IMR-90 (cell line): ENCODE data around the gene RNF145. TPM values are rescaled to one million over a fixed set of nuclear protein-coding genes. Genes with fewer than 3 reads are reported as not detected.
A peak's percentile ranks its signal among the peaks of the same experiment; 100 is the strongest.

Experiments used
- ATAC-seq: fragments of 200-7000 bp; cut with Tn5 transposase; 2 replicates; pipeline ENCODE4 v1.9.1; 2020; ENCODE audit warnings: low read depth, mild to moderate bottlenecking, moderate library complexity
- BruUV-seq: library from RNA; stranded (reverse); fragments of 400-500 nt; replicated peaks from 2 replicates; lab custom pipeline; 2021; lab: Mats Ljungman, UMichigan
- CTCF ChIA-PET: fragments of 300-600 bp; formaldehyde crosslinking; extraction: SDS; loops from one replicate; lab custom pipeline; 2021; ENCODE audit warnings: antibody characterized with exemption; lab: Yijun Ruan, JAX
- POLR2A ChIA-PET: fragments of 300-600 bp; sonication (Branson Sonifier 250); formaldehyde crosslinking; loops from one replicate; lab custom pipeline; 2022; ENCODE audit warnings: antibody characterized with exemption; ENCODE audit not compliant: unreplicated experiment; lab: Charles Lee
- DNase-seq: peaks from one replicate; pipeline ENCODE4 v3.0.0; 2013
- H2AFZ ChIP-seq: replicated peaks from 2 replicates; pipeline ENCODE3; 2013; ENCODE audit warnings: low read length, mild to moderate bottlenecking; ENCODE audit not compliant: poor library complexity
- H2AK5ac ChIP-seq: 2 replicates; pipeline ENCODE4 v1.6.1; 2013; ENCODE audit warnings: low read depth, low read length, inconsistent platforms
- H2AK9ac ChIP-seq: replicated peaks from 2 replicates; pipeline ENCODE3; 2013; ENCODE audit warnings: mild to moderate bottlenecking, low read depth, low read length, moderate library complexity; ENCODE audit not compliant: poor library complexity
- H2BK120ac ChIP-seq: 2 replicates; pipeline ENCODE4 v1.6.1; 2013; ENCODE audit warnings: low read depth, low read length, inconsistent platforms
- H2BK15ac ChIP-seq: 3 replicates; pipeline ENCODE4 v1.6.1; 2013; ENCODE audit warnings: low read depth, low read length, inconsistent platforms
- H2BK20ac ChIP-seq: 2 replicates; pipeline ENCODE4 v1.6.1; 2013; ENCODE audit warnings: low read depth, mild to moderate bottlenecking, inconsistent platforms, low read length, moderate library complexity
- H2BK5ac ChIP-seq: 2 replicates; pipeline ENCODE4 v1.6.1; 2013; ENCODE audit warnings: mild to moderate bottlenecking, low read depth, low read length, inconsistent platforms; ENCODE audit not compliant: poor library complexity, severe bottlenecking
- H3K14ac ChIP-seq: replicated peaks from 2 replicates; pipeline ENCODE4 v1.6.1; 2013; ENCODE audit warnings: low read depth, low read length, inconsistent platforms
- H3K18ac ChIP-seq: 2 replicates; pipeline ENCODE4 v1.6.1; 2013; ENCODE audit warnings: low read depth, low read length, control low read depth
- H3K23ac ChIP-seq: 2 replicates; pipeline ENCODE4 v1.6.1; 2013; ENCODE audit warnings: low read depth, low read length, inconsistent platforms
- H3K27ac ChIP-seq: 2 replicates; pipeline ENCODE4 v1.5.1; 2013; ENCODE audit warnings: mild to moderate bottlenecking, control low read depth, low read length; ENCODE audit not compliant: insufficient read depth
- H3K27me3 ChIP-seq: 2 replicates; pipeline ENCODE4 v1.6.1; 2013; ENCODE audit warnings: low read length; ENCODE audit not compliant: control insufficient read depth, insufficient read depth
- H3K36me3 ChIP-seq: 2 replicates; pipeline ENCODE4 v1.6.1; 2013; ENCODE audit warnings: low read length, mixed read lengths; ENCODE audit not compliant: control insufficient read depth, insufficient read depth
- H3K4ac ChIP-seq: 2 replicates; pipeline ENCODE4 v1.6.1; 2013; ENCODE audit warnings: low read depth, low read length, inconsistent platforms
- H3K4me1 ChIP-seq: 2 replicates; pipeline ENCODE4 v1.6.1; 2013; ENCODE audit warnings: low read length, mixed read lengths; ENCODE audit not compliant: control insufficient read depth, insufficient read depth
- H3K4me2 ChIP-seq: 2 replicates; pipeline ENCODE4 v1.6.1; 2013; ENCODE audit warnings: low read depth, mild to moderate bottlenecking, control low read depth, low read length, moderate library complexity
- H3K4me3 ChIP-seq: 2 replicates; pipeline ENCODE4 v1.5.1; 2013; ENCODE audit warnings: low read depth, mild to moderate bottlenecking, control low read depth, low read length, moderate library complexity; ENCODE audit not compliant: insufficient read depth
- H3K56ac ChIP-seq: 2 replicates; pipeline ENCODE4 v1.6.1; 2013; ENCODE audit warnings: low read length, inconsistent platforms; ENCODE audit not compliant: insufficient read depth; ENCODE audit errors: extremely low read depth
- H3K79me1 ChIP-seq, 2 experiments: 2 replicates each; pipeline ENCODE4 v1.6.1; 2013; ENCODE audit warnings: low read length in 2 of 2, inconsistent platforms in 1 of 2, low read depth in 1 of 2
- H3K9ac ChIP-seq: 2 replicates; pipeline ENCODE4 v1.6.1; 2013; ENCODE audit warnings: low read depth, low read length, control low read depth
- H3K9me1 ChIP-seq: 2 replicates; pipeline ENCODE4 v1.6.1; 2013; ENCODE audit warnings: low read length, inconsistent platforms; ENCODE audit not compliant: insufficient read depth
- H3K9me3 ChIP-seq: 2 replicates; pipeline ENCODE4 v1.6.1; 2013; ENCODE audit warnings: low read length; ENCODE audit not compliant: control insufficient read depth, insufficient read depth
- H4K20me1 ChIP-seq: 2 replicates; pipeline ENCODE4 v1.6.1; 2013; ENCODE audit warnings: low read length, inconsistent platforms; ENCODE audit not compliant: insufficient read depth
- H4K5ac ChIP-seq: 2 replicates; pipeline ENCODE4 v1.6.1; 2013; ENCODE audit warnings: mild to moderate bottlenecking, low read depth, low read length, control low read depth
- H4K8ac ChIP-seq, 2 experiments: 2 replicates each; pipeline ENCODE4 v1.6.1; 2013; ENCODE audit warnings: low read depth in 2 of 2, low read length in 2 of 2, control low read depth in 1 of 2, inconsistent platforms in 1 of 2
- H4K91ac ChIP-seq: 2 replicates; pipeline ENCODE4 v1.6.1; 2013; ENCODE audit warnings: low read depth, low read length, inconsistent platforms; ENCODE audit not compliant: insufficient read depth
- BHLHE40 ChIP-seq: fragments of 150-350 bp; IDR thresholded peaks from 2 replicates; pipeline ENCODE4 v1.6.1; 2016; ENCODE audit warnings: mild to moderate bottlenecking, low read depth, low read length
- CEBPB ChIP-seq: IDR thresholded peaks from 2 replicates; pipeline ENCODE4 v1.6.1; 2012; ENCODE audit warnings: low read depth, low read length, improper control_type of control experiment
- CHD1 ChIP-seq: IDR thresholded peaks from 2 replicates; pipeline ENCODE4 v1.6.1; 2012; ENCODE audit warnings: low read depth, low read length, improper control_type of control experiment
- MAFK ChIP-seq: IDR thresholded peaks from 2 replicates; pipeline ENCODE4 v1.6.1; 2012; ENCODE audit warnings: low read depth, low read length, improper control_type of control experiment
- MAZ ChIP-seq: IDR thresholded peaks from 2 replicates; pipeline ENCODE4 v1.6.1; 2012; ENCODE audit warnings: low read depth, mild to moderate bottlenecking, low read length, improper control_type of control experiment, moderate library complexity, borderline replicate concordance
- MXI1 ChIP-seq: IDR thresholded peaks from 2 replicates; pipeline ENCODE4 v1.6.1; 2012; ENCODE audit warnings: low read depth, mild to moderate bottlenecking, low read length, moderate library complexity, borderline replicate concordance
- NFE2L2 ChIP-seq: fragments of 150-350 bp; IDR thresholded peaks from 2 replicates; pipeline ENCODE4 v1.6.1; 2016; ENCODE audit warnings: low read depth, mild to moderate bottlenecking, low read length
- POLR2A ChIP-seq: IDR thresholded peaks from 2 replicates; pipeline ENCODE4 v1.6.1; 2012; ENCODE audit warnings: mild to moderate bottlenecking, low read depth, low read length
- RAD21 ChIP-seq: IDR thresholded peaks from 2 replicates; pipeline ENCODE4 v1.6.1; 2012; ENCODE audit warnings: low read length, improper control_type of control experiment
- RCOR1 ChIP-seq: IDR thresholded peaks from 2 replicates; pipeline ENCODE4 v1.6.1; 2012; ENCODE audit warnings: mild to moderate bottlenecking, low read length, improper control_type of control experiment; ENCODE audit not compliant: insufficient replicate concordance
- SMC3 ChIP-seq: fragments of 150-350 bp; IDR thresholded peaks from 2 replicates; pipeline ENCODE4 v1.6.1; 2016; ENCODE audit warnings: low read depth, mild to moderate bottlenecking, antibody characterized with exemption, low read length, moderate library complexity
- WGBS, 2 experiments: methylation state at CpG; one replicate each; pipeline versions ENCODE4 v1.1.5 to v1.1.7; 2013; ENCODE audit warnings: missing lambda C conversion rate in 2 of 2; ENCODE audit not compliant: insufficient read length in 1 of 2; ENCODE audit errors: extremely low coverage in 2 of 2; 5-methylcytosine and 5-hydroxymethylcytosine counted together
- dilution Hi-C: fragments of 300-500 bp; cut with HindIII; formaldehyde crosslinking; loops from one replicate; pipeline ENCODE4 v1.14.3; 2018; ENCODE audit warnings: low sequenced_read_pairs; ENCODE audit not compliant: unreplicated experiment
- in situ Hi-C: fragments of 300-500 bp; cut with MboI; formaldehyde crosslinking; loops from 3 replicates; pipeline ENCODE4 v1.14.3; 2019; ENCODE audit warnings: low sequenced_read_pairs, inconsistent platforms, mixed read lengths
- intact Hi-C: fragments of 100-400 bp; cut with micrococcal nuclease; formaldehyde crosslinking; loops from 2 replicates; pipeline ENCODE4 v1.10.0; 2022
- polyA plus RNA-seq, 3 experiments: library from polyadenylated mRNA; depleted of rRNA; stranded (reverse); fragments of >200 nt; gene quantifications; 2 replicates each; pipeline ENCODE4 v1.2.3, GENCODE V29; 2012; ENCODE audit warnings: low replicate concordance in 1 of 3
- total RNA-seq: library from RNA; depleted of rRNA; stranded (reverse); fragments of >200 nt; gene quantifications from 2 replicates; pipeline ENCODE4 v1.2.3, GENCODE V29; 2012
- TF ChIP-seq, protein P1 (sequence below): conservative IDR thresholded peaks from 2 replicates; pipeline ENCODE4 v1.5.1; 2012; ENCODE audit warnings: mild to moderate bottlenecking, low read depth, low read length, improper control_type of control experiment
- TF ChIP-seq, protein P2 (sequence below): fragments of 150-350 bp; IDR thresholded peaks from 2 replicates; pipeline ENCODE4 v1.6.1; 2016; ENCODE audit warnings: low read depth, mild to moderate bottlenecking, low read length, moderate library complexity, borderline replicate concordance
- TF ChIP-seq, protein P3 (sequence below): fragments of 150-350 bp; IDR thresholded peaks from 2 replicates; pipeline ENCODE4 v1.6.1; 2017; ENCODE audit warnings: mild to moderate bottlenecking, antibody characterized with exemption, low read length, low read depth

The RNF145 gene
- total and polyA plus RNA-seq, 2 of the 4 experiments (the other 2 are of a cell fraction): 50.0 to 57.0 TPM

DNA sequence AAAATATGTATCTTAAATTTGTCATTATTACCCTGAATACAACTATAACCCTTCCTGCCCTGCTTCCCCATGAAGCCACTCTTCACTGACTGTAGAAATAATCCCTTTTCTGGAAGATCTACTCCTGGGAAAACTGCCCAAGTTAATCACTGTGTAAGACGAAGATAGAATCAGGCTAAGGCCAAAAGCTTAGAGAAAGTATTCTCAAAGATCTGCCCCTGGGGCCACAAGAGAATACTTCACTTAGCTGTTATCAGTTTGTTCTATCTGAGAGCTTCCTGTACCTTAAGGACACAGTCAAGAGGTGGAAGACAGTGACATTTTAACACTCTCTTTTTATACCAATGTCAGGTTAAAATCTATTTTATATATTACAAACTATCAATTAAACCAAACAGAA is 33.8 kb downstream of the RNF145 start:
- in situ Hi-C loops: loop anchor here (25.0 kb wide), 1 partner anchor 1613 kb away; no protein-coding TSS in a partner anchor
- no peak overlapping the region for H3K56ac ChIP-seq
- H3K9me3 ChIP-seq: no peaks in the 10 kb centered on the region
- BruUV-seq: no TSS peak
- peak overlapping the region; percentile 88 for H2BK5ac ChIP-seq
- ATAC-seq (peak; percentile 4; the same call in 1 of the 2 replicates), DNase-seq (peak; percentile 55)
- H2AK5ac ChIP-seq: no peak overlapping the region
- intact Hi-C loops: no loop called here
- H3K4ac ChIP-seq: 0 out of 2 replicates have a peak overlapping the region, but pooled peaks have one; percentile 55
- H3K9ac ChIP-seq: peak overlapping the region; percentile 19; the same call in 1 of the 2 replicates
- H2AFZ ChIP-seq: no peak overlapping the region
- dilution Hi-C loops: no loop called here
- no peak overlapping the region; the same call in 1 of the 2 replicates for H4K91ac ChIP-seq
- TF ChIP-seq CEBPB (no peak), MAFK (no peak), POLR2A (no peak), MXI1 (no peak), NFE2L2 (no peak), SMC3 (no peak), RAD21 (no peak), BHLHE40 (no peak), MAZ (no peak), RCOR1 (no peak), CHD1 (no peak)
- TF ChIP-seq, protein P1, sequence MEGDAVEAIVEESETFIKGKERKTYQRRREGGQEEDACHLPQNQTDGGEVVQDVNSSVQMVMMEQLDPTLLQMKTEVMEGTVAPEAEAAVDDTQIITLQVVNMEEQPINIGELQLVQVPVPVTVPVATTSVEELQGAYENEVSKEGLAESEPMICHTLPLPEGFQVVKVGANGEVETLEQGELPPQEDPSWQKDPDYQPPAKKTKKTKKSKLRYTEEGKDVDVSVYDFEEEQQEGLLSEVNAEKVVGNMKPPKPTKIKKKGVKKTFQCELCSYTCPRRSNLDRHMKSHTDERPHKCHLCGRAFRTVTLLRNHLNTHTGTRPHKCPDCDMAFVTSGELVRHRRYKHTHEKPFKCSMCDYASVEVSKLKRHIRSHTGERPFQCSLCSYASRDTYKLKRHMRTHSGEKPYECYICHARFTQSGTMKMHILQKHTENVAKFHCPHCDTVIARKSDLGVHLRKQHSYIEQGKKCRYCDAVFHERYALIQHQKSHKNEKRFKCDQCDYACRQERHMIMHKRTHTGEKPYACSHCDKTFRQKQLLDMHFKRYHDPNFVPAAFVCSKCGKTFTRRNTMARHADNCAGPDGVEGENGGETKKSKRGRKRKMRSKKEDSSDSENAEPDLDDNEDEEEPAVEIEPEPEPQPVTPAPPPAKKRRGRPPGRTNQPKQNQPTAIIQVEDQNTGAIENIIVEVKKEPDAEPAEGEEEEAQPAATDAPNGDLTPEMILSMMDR: no peak
- TF ChIP-seq, protein P2, sequence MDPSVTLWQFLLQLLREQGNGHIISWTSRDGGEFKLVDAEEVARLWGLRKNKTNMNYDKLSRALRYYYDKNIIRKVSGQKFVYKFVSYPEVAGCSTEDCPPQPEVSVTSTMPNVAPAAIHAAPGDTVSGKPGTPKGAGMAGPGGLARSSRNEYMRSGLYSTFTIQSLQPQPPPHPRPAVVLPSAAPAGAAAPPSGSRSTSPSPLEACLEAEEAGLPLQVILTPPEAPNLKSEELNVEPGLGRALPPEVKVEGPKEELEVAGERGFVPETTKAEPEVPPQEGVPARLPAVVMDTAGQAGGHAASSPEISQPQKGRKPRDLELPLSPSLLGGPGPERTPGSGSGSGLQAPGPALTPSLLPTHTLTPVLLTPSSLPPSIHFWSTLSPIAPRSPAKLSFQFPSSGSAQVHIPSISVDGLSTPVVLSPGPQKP: no peak
- TF ChIP-seq, protein P3, sequence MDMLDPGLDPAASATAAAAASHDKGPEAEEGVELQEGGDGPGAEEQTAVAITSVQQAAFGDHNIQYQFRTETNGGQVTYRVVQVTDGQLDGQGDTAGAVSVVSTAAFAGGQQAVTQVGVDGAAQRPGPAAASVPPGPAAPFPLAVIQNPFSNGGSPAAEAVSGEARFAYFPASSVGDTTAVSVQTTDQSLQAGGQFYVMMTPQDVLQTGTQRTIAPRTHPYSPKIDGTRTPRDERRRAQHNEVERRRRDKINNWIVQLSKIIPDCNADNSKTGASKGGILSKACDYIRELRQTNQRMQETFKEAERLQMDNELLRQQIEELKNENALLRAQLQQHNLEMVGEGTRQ: no peak
- H3K4me2 ChIP-seq: no peak overlapping the region; the same call in 1 of the 2 replicates
- peaks cover 10% of the 10 kb centered on the region for H3K4me1 ChIP-seq
- peak overlapping the region; percentile 44; the same call in 1 of the 2 replicates for H3K23ac ChIP-seq
- H2BK15ac ChIP-seq: no peak overlapping the region
- peak overlapping the region; percentile 82; the same call in 1 of the 2 replicates for H3K18ac ChIP-seq
- peak overlapping the region; percentile 24; the same call in 1 of the 2 replicates for H3K14ac ChIP-seq
- peaks cover 20 to 48% of the 10 kb centered on the region in 2 experiments for H3K79me1 ChIP-seq
- no peaks in the 10 kb centered on the region for H3K27me3 ChIP-seq
- no peak overlapping the region for H2AK9ac ChIP-seq
- H2BK120ac ChIP-seq: 0 out of 2 replicates have a peak overlapping the region, but pooled peaks have one; percentile 1
- WGBS, 2 experiments: no CpG with 5 or more reads among the region's 1 CpG
- no peak overlapping the region for H3K27ac ChIP-seq
- H3K9me1 ChIP-seq: peaks cover 4% of the 10 kb centered on the region; the same call in 1 of the 2 replicates
- CTCF ChIA-PET: no interaction called here
- peak overlapping the region; percentile 7 to 42; a peak in 1 of 4 replicates for H4K8ac ChIP-seq
- POLR2A ChIA-PET: no interaction called here
- H2BK20ac ChIP-seq: no peak overlapping the region
- H4K20me1 ChIP-seq: no peaks in the 10 kb centered on the region
- peak overlapping the region; percentile 60; the same call in 1 of the 2 replicates for H4K5ac ChIP-seq
- H3K4me3 ChIP-seq: no peak overlapping the region
- H3K36me3 ChIP-seq: peaks cover 13% of the 10 kb centered on the region
